Thoracic aorta (tissue), 2 donors: ENCODE data around the gene H2BK1. TPM values are rescaled to one million over a fixed set of nuclear protein-coding genes. Genes with fewer than 3 reads are reported as not detected.
A peak's percentile ranks its signal among the peaks of the same experiment; 100 is the strongest.

ENCODE experiments used
- ATAC-seq: fragments of 150-250 bp; one replicate; pipeline ENCODE4 v1.8.0; 2017; ENCODE audit warnings: low read depth; ENCODE audit not compliant: insufficient number of reproducible peaks, low FRiP score
- DNase-seq: peaks from one replicate; pipeline ENCODE4 v3.0.0-alpha.2; 2020; ENCODE audit warnings: low spot score
- H3K27ac ChIP-seq, 2 donors: fragments of 200-600 bp; sonication (generic); 1 replicate in 1 of 2; 2 replicates in 1 of 2; pipeline ENCODE4 v1.5.1; 2016; ENCODE audit warnings: mild to moderate bottlenecking in 2 of 2, moderate library complexity in 2 of 2
- H3K27me3 ChIP-seq: fragments of 200-600 bp; sonication (generic); replicated peaks from 2 replicates; pipeline ENCODE4 v1.6.0; 2016; ENCODE audit warnings: mild to moderate bottlenecking; ENCODE audit not compliant: insufficient read depth
- H3K36me3 ChIP-seq: fragments of 200-600 bp; sonication (generic); one replicate; pipeline ENCODE4 v1.5.1; 2016
- H3K4me1 ChIP-seq, 2 donors: fragments of 200-600 bp; sonication (generic); 1 replicate in 1 of 2; 2 replicates in 1 of 2; pipeline versions ENCODE4 v1.5.1 to v1.6.0; 2016; ENCODE audit warnings: low read depth in 2 of 2, mild to moderate bottlenecking in 1 of 2; ENCODE audit not compliant: control insufficient read depth in 1 of 2
- H3K4me3 ChIP-seq: fragments of 200-600 bp; sonication (generic); 2 replicates; pipeline ENCODE4 v1.5.1; 2016; ENCODE audit warnings: mild to moderate bottlenecking
- H3K9me3 ChIP-seq: fragments of 200-600 bp; sonication (generic); 2 replicates; pipeline ENCODE4 v1.5.1; 2016
- CTCF ChIP-seq: fragments of 200-600 bp; sonication (generic); IDR thresholded peaks from one replicate; pipeline ENCODE4 v1.5.1; 2019; ENCODE audit warnings: antibody characterized with exemption
- total RNA-seq, 2 donors: library from RNA; depleted of rRNA; stranded (reverse); fragments of >200 nt; gene quantifications; one replicate each; pipeline versions ENCODE4 v1.1.0 to v1.2.3, GENCODE V29; 2016

H2BK1 gene
- total RNA-seq, 2 donors from 2014 or later: not detected

- H3K27me3 ChIP-seq: no peaks in the 10 kb centered on the region
- TF ChIP-seq CTCF: no peak
- no peak for ATAC-seq
- no peaks in the 10 kb centered on the region for H3K9me3 ChIP-seq
- no peak overlapping the region for H3K27ac ChIP-seq
- DNase-seq: no peak
- H3K36me3 ChIP-seq: peaks cover 11% of the 10 kb centered on the region
- peaks cover 16 to 38% of the 10 kb centered on the region in 2 donors for H3K4me1 ChIP-seq
- no peak overlapping the region for H3K4me3 ChIP-seq
Measured at GRCh38 chr7:151231080-151231479, 20.8 kb upstream of the H2BK1 start.

DNA sequence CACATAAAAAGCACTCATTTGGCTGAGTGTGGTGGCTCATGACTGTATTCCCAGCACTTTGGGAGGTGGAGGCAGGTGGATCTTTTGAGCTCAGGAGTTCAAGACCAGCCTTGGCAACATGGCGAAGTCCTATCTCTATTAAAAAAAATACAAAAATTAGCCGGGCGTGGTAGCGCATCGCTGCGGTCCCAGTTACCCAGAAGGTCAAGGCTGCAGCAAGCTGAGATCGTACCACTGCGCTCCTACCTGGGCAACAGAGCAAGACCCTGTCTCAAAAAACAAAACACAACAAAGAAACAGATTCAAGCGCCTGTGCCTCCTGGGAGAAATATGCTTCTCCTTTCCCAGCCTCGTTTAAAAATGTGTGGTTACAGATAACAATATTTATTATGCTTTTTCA lies 19.0 kb upstream of the H2BK1 start:
- Histone ChIP-seq H3K4me1 (peaks cover 27 to 41% of the 10 kb centered on the region in 2 donors), H3K27me3 (no peaks in the 10 kb centered on the region), H3K27ac (no peak overlapping the region), H3K9me3 (no peaks in the 10 kb centered on the region), H3K4me3 (no peak overlapping the region), H3K36me3 (peaks cover 6% of the 10 kb centered on the region)
- no peak for TF ChIP-seq CTCF
- DNase-seq: no peak
- no peak for ATAC-seq

- Histone ChIP-seq H3K36me3 (peaks cover 16% of the 10 kb centered on the region), H3K27me3 (no peaks in the 10 kb centered on the region), H3K4me3 (peak overlapping the region; percentile 90), H3K4me1 (peaks cover 18 to 31% of the 10 kb centered on the region in 2 donors), H3K9me3 (no peaks in the 10 kb centered on the region), H3K27ac (peak overlapping the region; percentile 71 to 85)
- no peak for DNase-seq
- no peak for TF ChIP-seq CTCF
- no peak for ATAC-seq
Measured at GRCh38 chr7:151228024-151228866, 18.0 kb upstream of the H2BK1 start.

DNA sequence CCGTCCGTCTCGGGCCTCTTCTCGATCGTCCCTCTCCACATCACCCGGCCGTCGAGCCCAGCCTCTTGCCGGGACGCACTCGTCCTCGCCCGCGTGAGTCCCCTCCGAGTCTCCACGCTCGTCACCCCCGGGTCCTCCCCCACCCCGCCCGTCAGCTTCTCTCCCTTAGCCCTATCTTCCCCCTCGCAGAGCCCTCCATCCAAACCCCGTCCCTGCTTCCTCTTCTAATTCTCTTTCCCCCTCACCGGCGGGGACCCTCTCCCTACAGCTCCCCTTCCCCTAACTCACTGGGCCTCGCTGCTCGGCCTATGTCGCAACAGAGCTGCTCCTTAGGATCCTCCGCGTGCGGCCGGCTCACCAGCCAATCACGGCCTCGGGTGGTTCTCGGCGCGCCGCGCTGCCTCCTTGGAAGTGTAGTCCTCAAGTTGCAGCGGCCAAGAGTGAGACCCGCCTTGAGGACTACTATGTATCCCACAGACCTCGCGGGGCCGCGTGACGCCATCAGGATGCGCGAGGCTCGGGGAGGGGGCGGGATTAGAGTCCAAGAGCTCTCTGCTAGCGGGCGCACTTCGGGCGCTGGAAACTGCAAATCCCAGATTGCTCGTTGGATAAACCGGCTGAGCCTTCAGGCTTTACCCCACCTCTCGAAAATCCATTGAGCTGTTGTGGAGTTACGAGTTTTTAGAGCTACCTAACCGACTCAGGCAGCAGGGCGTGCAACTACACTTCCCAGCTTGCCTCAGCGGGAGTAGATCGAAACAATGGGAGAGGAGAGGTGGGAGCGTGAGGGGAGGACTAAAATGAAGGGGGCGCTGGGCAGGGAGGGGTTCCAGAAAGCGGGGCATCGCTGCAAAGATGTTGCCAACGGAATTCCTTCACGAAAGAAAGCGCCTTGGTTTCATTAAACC lies 16.8 kb upstream of the H2BK1 start, which contains the start of gene ABCF2:
ABCF2 (minus strand) TSS at position 331 of the 908 bp plus-strand sequence. CDS start 747 bp downstream, outside the sequence.
- H3K4me3 ChIP-seq: peak within 1 kb of the TSS; percentile 90
- H3K9me3 ChIP-seq: no peaks in the 10 kb centered on the region
- peak; percentile 99 for DNase-seq
- H3K27me3 ChIP-seq: no peaks in the 10 kb centered on the region
- peaks cover 17 to 30% of the 10 kb centered on the region in 2 donors for H3K4me1 ChIP-seq
- TF ChIP-seq CTCF: no peak
- H3K36me3 ChIP-seq: peaks cover 27% of the 10 kb centered on the region
- peak; percentile 95 for ATAC-seq
- peak within 1 kb of the TSS; percentile 71 to 85 for H3K27ac ChIP-seq

DNA sequence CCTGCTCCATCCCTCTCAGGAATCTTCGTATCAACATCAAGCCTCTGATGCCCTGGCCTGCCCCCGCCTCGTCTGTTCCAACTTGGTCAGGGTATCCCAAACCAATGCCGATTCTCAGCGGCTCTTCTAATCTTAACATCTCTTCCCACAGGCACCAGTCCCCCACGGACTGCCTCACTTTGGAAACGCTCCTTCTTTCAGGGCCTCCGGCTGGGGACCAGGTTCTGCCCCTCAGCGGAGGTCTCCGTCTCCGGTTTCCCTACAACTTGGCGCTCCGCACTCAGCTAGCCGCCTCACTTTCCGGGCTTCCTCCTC lies 16.2 kb upstream of the H2BK1 start:
- peaks cover 32% of the 10 kb centered on the region for H3K36me3 ChIP-seq
- H3K27ac ChIP-seq: peak overlapping the region; percentile 59 to 71
- H3K4me3 ChIP-seq: peak overlapping the region; percentile 90
- ATAC-seq (peak; percentile 3), DNase-seq (no peak)
- TF ChIP-seq CTCF: no peak
- no peaks in the 10 kb centered on the region for H3K27me3 ChIP-seq
- no peaks in the 10 kb centered on the region for H3K9me3 ChIP-seq
- peaks cover 17 to 24% of the 10 kb centered on the region in 2 donors for H3K4me1 ChIP-seq
